ENCODE results near the gene SH3PXD2B. TPM values are rescaled to one million over a fixed set of nuclear protein-coding genes. Genes with fewer than 3 reads are reported as not detected.

The SH3PXD2B gene
- total RNA-seq, 4 donors from 2014 or later, result 27.8 to 52.6 (median 44.4) TPM

DNA sequence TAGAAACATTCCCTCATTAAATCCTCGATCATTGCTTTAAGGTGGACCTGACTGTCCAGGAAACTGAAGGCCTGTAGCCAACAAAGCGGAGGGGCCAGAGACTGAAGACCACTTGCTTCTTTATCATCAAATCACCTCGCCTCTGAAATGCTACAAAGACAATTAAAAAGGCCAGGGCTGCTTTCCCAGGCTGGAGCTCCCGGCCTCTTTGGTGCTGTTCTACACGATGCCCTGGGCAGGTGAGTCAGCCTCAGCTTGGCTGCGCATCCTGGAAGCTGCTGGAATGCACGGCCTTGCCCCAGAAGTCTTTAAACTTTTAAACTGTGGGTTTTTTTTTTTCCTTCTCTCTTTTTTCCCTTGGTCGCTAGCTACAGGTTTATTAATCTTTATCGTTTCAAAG, 46.5 kb downstream of the SH3PXD2B start:
- no peaks in the 10 kb centered on the region for H3K27me3 ChIP-seq
- TF ChIP-seq, protein P1, sequence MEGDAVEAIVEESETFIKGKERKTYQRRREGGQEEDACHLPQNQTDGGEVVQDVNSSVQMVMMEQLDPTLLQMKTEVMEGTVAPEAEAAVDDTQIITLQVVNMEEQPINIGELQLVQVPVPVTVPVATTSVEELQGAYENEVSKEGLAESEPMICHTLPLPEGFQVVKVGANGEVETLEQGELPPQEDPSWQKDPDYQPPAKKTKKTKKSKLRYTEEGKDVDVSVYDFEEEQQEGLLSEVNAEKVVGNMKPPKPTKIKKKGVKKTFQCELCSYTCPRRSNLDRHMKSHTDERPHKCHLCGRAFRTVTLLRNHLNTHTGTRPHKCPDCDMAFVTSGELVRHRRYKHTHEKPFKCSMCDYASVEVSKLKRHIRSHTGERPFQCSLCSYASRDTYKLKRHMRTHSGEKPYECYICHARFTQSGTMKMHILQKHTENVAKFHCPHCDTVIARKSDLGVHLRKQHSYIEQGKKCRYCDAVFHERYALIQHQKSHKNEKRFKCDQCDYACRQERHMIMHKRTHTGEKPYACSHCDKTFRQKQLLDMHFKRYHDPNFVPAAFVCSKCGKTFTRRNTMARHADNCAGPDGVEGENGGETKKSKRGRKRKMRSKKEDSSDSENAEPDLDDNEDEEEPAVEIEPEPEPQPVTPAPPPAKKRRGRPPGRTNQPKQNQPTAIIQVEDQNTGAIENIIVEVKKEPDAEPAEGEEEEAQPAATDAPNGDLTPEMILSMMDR (IDR thresholded peaks at IDR 0.05), result no peak
- no peak for TF ChIP-seq EP300 (IDR thresholded peaks at IDR 0.05)
- TF ChIP-seq POLR2A (IDR thresholded peaks at IDR 0.05), result no peak
- H3K4me1 ChIP-seq, result peaks cover 0 to 80% (median 34%) of the 10 kb centered on the region in 4 donors
- 53 to 62% methylated on average over 9 of the region's 9 CpGs for WGBS, 2 donors
- H3K9me3 ChIP-seq, result no peaks in the 10 kb centered on the region
- H3K27ac ChIP-seq, result peak overlapping the region; percentile 8 to 97 (median 74)
- H3K4me3 ChIP-seq, result no peak overlapping the region
- no peak for DNase-seq (ENCODE audit: low spot score in 2 of 2)
- peaks cover 0 to 6% (median 0%) of the 10 kb centered on the region in 3 donors for H3K36me3 ChIP-seq

DNA sequence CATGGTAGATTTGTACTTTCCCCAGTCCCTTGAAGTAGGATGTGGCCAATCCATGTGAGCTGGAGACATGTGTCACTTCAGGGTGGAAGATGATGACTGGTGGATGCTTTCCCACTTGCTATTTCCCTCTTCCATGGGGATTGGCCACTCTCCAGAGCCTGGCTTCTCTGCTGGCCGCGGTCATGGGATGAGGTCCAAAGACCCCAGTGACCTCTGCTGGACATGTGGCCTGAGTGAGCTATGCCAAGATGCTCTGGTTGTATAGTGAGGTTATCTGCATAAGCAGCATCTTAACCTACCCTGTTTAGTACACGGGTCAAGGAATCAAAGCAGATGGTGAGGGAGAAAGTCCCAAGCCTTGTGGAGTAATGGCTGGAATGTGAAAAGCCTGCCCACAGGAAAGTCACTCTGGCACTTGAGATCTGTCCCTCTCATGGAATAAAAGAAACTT, 47.1 kb downstream of the SH3PXD2B start:
- Histone ChIP-seq H3K4me1 (peaks cover 0 to 80% (median 34%) of the 10 kb centered on the region in 4 donors), H3K36me3 (peaks cover 0 to 6% (median 0%) of the 10 kb centered on the region in 3 donors), H3K4me3 (no peak overlapping the region), H3K27me3 (no peaks in the 10 kb centered on the region), H3K27ac (peak overlapping the region; percentile 8 to 97 (median 74)), H3K9me3 (no peaks in the 10 kb centered on the region)
- 13 to 15% methylated on average over 3 of the region's 3 CpGs for WGBS, 2 donors
- no peak for DNase-seq (ENCODE audit: low spot score in 2 of 2)
- TF ChIP-seq POLR2A (IDR thresholded peaks at IDR 0.05) (no peak), EP300 (IDR thresholded peaks at IDR 0.05) (peak in 1 of 2 donors; percentile 21)

DNA sequence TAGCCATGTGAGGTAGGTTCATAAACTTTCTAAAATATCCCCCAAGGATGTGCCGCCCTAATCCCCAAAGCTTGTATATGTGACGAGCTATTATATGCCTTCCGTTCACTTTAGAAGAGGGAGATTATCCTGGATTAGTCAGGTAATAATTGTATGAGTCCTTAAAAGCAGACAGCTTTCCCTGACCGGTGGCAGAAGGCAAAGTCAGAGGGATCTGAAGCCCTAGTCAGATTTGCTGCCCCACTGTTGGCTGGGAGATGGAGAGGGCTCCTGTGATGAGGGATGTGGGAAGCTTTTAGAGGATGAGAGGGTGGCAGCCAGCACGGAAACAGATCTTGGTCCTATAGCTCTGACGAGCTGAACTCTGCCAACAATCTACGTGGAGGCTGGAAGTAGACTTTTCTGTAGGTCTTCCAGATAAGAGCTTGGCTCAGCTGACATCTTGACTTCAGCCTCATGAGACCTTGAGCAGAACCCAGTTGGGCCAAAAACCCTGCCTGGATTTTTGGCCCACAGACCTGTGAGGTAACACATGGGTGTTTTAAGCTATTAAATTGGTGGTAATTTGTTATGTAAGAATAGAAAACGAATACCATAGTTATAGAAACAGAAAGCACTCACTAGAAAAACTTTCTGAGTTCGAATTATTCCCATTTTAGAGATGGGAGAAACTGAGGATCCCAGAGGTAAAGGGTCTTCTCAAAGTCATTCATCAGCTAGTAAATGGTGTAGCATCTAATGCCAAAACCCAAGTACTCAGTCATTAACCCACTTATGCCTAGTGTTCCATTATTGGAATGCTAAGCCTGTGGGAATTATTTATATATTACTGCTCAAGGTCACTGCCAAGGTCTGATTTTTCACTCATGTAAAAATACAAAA, 48.9 kb downstream of the SH3PXD2B start:
- no peaks in the 10 kb centered on the region for H3K27me3 ChIP-seq
- TF ChIP-seq, protein P1 (IDR thresholded peaks at IDR 0.05), result no peak
- no peak for TF ChIP-seq EP300 (IDR thresholded peaks at IDR 0.05)
- peak overlapping the region; percentile 13 to 97 (median 94) for H3K27ac ChIP-seq
- H3K36me3 ChIP-seq, result peaks cover 0 to 6% (median 0%) of the 10 kb centered on the region in 3 donors
- H3K9me3 ChIP-seq, result no peaks in the 10 kb centered on the region
- no peak for DNase-seq (ENCODE audit: low spot score in 2 of 2)
- peaks cover 0 to 76% (median 25%) of the 10 kb centered on the region in 4 donors for H3K4me1 ChIP-seq
- H3K4me3 ChIP-seq, result no peak overlapping the region
- 69 to 74% methylated on average over 9 of the region's 9 CpGs for WGBS, 2 donors

- peaks cover 0 to 82% (median 26%) of the 10 kb centered on the region in 4 donors for H3K4me1 ChIP-seq
Measured at GRCh38 chr5:172404746-172405145, 49.6 kb downstream of the SH3PXD2B start.

GRCh38 chr5:172403817-172404216, 50.5 kb downstream of the SH3PXD2B start:
- Histone ChIP-seq H3K27ac (peak overlapping the region; percentile 79 to 97 (median 94)), H3K4me1 (peaks cover 0 to 87% (median 29%) of the 10 kb centered on the region in 4 donors), H3K36me3 (peaks cover 0 to 6% (median 0%) of the 10 kb centered on the region in 3 donors), H3K9me3 (no peaks in the 10 kb centered on the region), H3K4me3 (no peak overlapping the region), H3K27me3 (no peaks in the 10 kb centered on the region)
- no peak for DNase-seq (ENCODE audit: low spot score in 2 of 2)
- TF ChIP-seq EP300 (IDR thresholded peaks at IDR 0.05) (no peak), POLR2A (IDR thresholded peaks at IDR 0.05) (no peak)
- TF ChIP-seq, protein P1 (IDR thresholded peaks at IDR 0.05), result no peak
- 11 to 26% methylated on average over 7 of the region's 7 CpGs for WGBS, 2 donors

More at GRCh38 chr5:172404746-172405145, 49.6 kb downstream of the SH3PXD2B start:
- Histone ChIP-seq H3K36me3 (peaks cover 0 to 6% (median 0%) of the 10 kb centered on the region in 3 donors), H3K27ac (peak overlapping the region in 3 of 4 donors; percentile 92 to 97 (median 96)), H3K27me3 (no peaks in the 10 kb centered on the region), H3K9me3 (no peaks in the 10 kb centered on the region), H3K4me3 (no peak overlapping the region)
- TF ChIP-seq, protein P1 (IDR thresholded peaks at IDR 0.05), result no peak
- TF ChIP-seq POLR2A (IDR thresholded peaks at IDR 0.05) (no peak), EP300 (IDR thresholded peaks at IDR 0.05) (no peak)
- 86 to 89% methylated on average over 4 of the region's 4 CpGs for WGBS, 2 donors
- no peak for DNase-seq (ENCODE audit: low spot score in 2 of 2)

Measured in tibial nerve (tissue), 4 donors.